Measurements from ENCODE around the gene NFIC.

- TF ChIP-seq CTCF (IDR thresholded peaks at IDR 0.05) (no peak), POLR2A (IDR thresholded peaks at IDR 0.05) (no peak), EP300 (IDR thresholded peaks at IDR 0.05) (no peak)
Observed at GRCh38 chr19:3345850-3346460, 20.4 kb upstream of the NFIC start.

Measured in tibial nerve (tissue), 4 donors.